ENCODE measurements around the gene LIMS1. TPM values are rescaled to one million over a fixed set of nuclear protein-coding genes. Genes with fewer than 3 reads are reported as not detected.

Gene LIMS1
- total and polyA plus RNA-seq, 2 donors (not counting 1 experiment from before 2014, with no cell fraction given), result 14.0 to 22.1 TPM

DNA sequence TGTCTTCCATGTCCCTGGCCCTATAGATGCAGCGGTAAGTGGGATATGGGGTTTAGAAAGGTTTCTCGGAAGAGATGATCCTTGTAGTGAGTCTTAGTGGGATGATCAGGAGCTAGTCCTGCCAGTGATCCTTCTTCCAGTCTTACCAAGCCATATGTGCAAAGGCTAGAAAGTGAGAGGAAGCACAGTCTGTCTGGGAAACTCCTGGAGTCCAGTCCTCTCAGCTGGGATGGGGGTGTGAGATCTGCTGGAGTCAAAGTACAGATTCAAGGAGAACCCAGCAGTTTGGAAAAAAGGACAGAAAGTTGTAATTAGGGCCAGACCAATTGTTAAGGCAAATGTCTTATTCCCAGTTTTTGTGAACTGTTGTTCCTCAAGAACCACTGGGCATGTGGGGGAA lies 83.3 kb downstream of the LIMS1 start:
- Mint-ChIP-seq H3K4me1 (peaks cover 79% of the 10 kb centered on the region), H3K9me3 (ENCODE audit: insufficient read depth) (no peaks in the 10 kb centered on the region), H3K4me3 (no peak overlapping the region), H3K27ac (peak overlapping the region; percentile 32), H3K27me3 (no peaks in the 10 kb centered on the region)
- DNase-seq (no peak), ATAC-seq (ENCODE audit: low read depth) (no peak)
- CTCF ChIA-PET, result interaction anchor here (0.6 to 15.4 kb wide), 4 partner anchors 9 to 33 kb away, joined by 3 to 290 read pairs (median 14); no protein-coding TSS in a partner anchor
- H4K20me1 ChIP-seq (ENCODE audit: control insufficient read depth, insufficient read depth, low read length, poor library complexity, severe bottlenecking), result peaks cover 4% of the 10 kb centered on the region
- POLR2A ChIA-PET, result no interaction called here
- no peak overlapping the region for H3K4me2 ChIP-seq (replicated peaks; ENCODE audit: low read depth, low read length, poor library complexity, severe bottlenecking)
- no peak overlapping the region for H3K27ac ChIP-seq (ENCODE audit: low read length in 2 of 2)
- 100% methylated on average over 1 of the region's 2 CpGs for WGBS (ENCODE audit: insufficient coverage)
- peaks cover 81 to 86% of the 10 kb centered on the region in 2 donors for H3K4me1 ChIP-seq (ENCODE audit: control insufficient read depth in 2 of 2, insufficient read depth in 2 of 2, low read length in 2 of 2)
- H3K36me3 ChIP-seq (replicated peaks in 1 of 2; ENCODE audit: control extremely low read depth in 1 of 2, control insufficient read depth in 1 of 2, extremely low read depth in 1 of 2, insufficient read depth in 2 of 2, low read length in 1 of 2), result no peaks in the 10 kb centered on the region
- intact Hi-C loops (cut with micrococcal nuclease), result no loop called here
- TF ChIP-seq, protein P1, sequence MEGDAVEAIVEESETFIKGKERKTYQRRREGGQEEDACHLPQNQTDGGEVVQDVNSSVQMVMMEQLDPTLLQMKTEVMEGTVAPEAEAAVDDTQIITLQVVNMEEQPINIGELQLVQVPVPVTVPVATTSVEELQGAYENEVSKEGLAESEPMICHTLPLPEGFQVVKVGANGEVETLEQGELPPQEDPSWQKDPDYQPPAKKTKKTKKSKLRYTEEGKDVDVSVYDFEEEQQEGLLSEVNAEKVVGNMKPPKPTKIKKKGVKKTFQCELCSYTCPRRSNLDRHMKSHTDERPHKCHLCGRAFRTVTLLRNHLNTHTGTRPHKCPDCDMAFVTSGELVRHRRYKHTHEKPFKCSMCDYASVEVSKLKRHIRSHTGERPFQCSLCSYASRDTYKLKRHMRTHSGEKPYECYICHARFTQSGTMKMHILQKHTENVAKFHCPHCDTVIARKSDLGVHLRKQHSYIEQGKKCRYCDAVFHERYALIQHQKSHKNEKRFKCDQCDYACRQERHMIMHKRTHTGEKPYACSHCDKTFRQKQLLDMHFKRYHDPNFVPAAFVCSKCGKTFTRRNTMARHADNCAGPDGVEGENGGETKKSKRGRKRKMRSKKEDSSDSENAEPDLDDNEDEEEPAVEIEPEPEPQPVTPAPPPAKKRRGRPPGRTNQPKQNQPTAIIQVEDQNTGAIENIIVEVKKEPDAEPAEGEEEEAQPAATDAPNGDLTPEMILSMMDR (IDR thresholded peaks at IDR 0.05), result no peak
- no peak for TF ChIP-seq EZH2 (IDR thresholded peaks at IDR 0.05; ENCODE audit: borderline replicate concordance, insufficient read depth, low read depth, low read length, poor library complexity, severe bottlenecking)
- no peak overlapping the region for H3K4me3 ChIP-seq (ENCODE audit: control extremely low read depth in 1 of 5, extremely low read depth in 1 of 5, insufficient read depth in 1 of 5, low read depth in 2 of 5, low read length in 4 of 5)
- H3K9ac ChIP-seq (ENCODE audit: low read length), result no peak overlapping the region
- no peak overlapping the region for H2AFZ ChIP-seq (ENCODE audit: insufficient read depth, low read depth, low read length, poor library complexity, severe bottlenecking)
- no peaks in the 10 kb centered on the region for H3K9me3 ChIP-seq (ENCODE audit: control extremely low read depth in 1 of 3, control insufficient read depth in 2 of 3, insufficient read depth in 1 of 3, low read length in 2 of 3)
- no peaks in the 10 kb centered on the region for H3K27me3 ChIP-seq (replicated peaks in 1 of 4; ENCODE audit: control extremely low read depth in 1 of 4, control insufficient read depth in 3 of 4, insufficient read depth in 4 of 4, low read length in 3 of 4)
- peaks cover 42% of the 10 kb centered on the region for H3K79me2 ChIP-seq (ENCODE audit: control insufficient read depth, insufficient read depth, low read length)

DNA sequence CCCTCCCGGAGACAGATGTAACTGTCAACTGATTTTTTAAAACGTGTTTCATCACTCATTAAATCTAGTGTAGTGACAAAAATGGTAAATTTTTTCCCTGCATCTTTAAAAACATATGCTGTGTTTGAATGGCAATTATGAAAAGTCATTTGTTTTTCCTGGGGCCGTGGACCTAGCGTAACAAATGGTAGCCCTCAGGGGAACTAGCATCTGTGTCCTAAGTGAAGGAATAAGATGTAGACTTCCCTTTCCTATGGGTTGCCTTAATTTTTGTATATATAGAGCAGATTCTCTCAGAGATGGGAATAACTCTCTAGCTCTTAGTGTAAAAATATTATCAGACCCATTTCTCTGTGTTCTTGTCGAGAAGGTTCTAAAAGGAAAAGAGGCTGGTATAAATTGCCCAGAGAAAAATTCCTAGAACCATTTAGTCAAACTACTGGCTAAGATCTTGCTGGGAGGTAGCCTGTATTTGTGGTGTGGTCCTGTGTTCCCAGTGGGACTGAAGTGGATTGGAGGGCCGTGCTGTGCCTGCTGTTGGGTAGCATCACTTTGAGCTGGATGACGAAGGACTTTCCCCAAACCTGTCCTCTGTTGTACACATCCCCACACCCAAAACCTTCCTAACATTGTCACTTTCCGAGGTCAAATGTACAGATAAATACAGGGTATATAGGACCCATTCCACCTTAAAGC lies 85.8 kb downstream of the LIMS1 start:
- POLR2A ChIA-PET, result interaction anchor here (0.8 kb wide), 1 partner anchor 9 kb away, joined by 3 read pairs; no protein-coding TSS in a partner anchor
- peak overlapping the region; percentile 82 for H3K27ac Mint-ChIP-seq
- no peaks in the 10 kb centered on the region for H3K27me3 Mint-ChIP-seq
- H4K20me1 ChIP-seq (ENCODE audit: control insufficient read depth, insufficient read depth, low read length, poor library complexity, severe bottlenecking), result no peaks in the 10 kb centered on the region
- CTCF ChIA-PET, result interaction anchor here (1.1 to 15.4 kb wide), 7 partner anchors 8 to 36 kb away, joined by 4 to 290 read pairs (median 9); no protein-coding TSS in a partner anchor
- H3K9me3 ChIP-seq (ENCODE audit: control extremely low read depth in 1 of 3, control insufficient read depth in 2 of 3, insufficient read depth in 1 of 3, low read length in 2 of 3), result no peaks in the 10 kb centered on the region
- peak overlapping the region; percentile 58 to 69 for H3K27ac ChIP-seq (ENCODE audit: low read length in 2 of 2)
- no peak overlapping the region for H3K4me3 ChIP-seq (ENCODE audit: control extremely low read depth in 1 of 5, extremely low read depth in 1 of 5, insufficient read depth in 1 of 5, low read depth in 2 of 5, low read length in 4 of 5)
- H3K4me1 Mint-ChIP-seq, result peaks cover 59% of the 10 kb centered on the region
- no peaks in the 10 kb centered on the region for H3K36me3 ChIP-seq (replicated peaks in 1 of 2; ENCODE audit: control extremely low read depth in 1 of 2, control insufficient read depth in 1 of 2, extremely low read depth in 1 of 2, insufficient read depth in 2 of 2, low read length in 1 of 2)
- WGBS (ENCODE audit: insufficient coverage), result 50% methylated on average over 2 of the region's 8 CpGs
- DNase-seq, result no peak
- no peaks in the 10 kb centered on the region for H3K27me3 ChIP-seq (replicated peaks in 1 of 4; ENCODE audit: control extremely low read depth in 1 of 4, control insufficient read depth in 3 of 4, insufficient read depth in 4 of 4, low read length in 3 of 4)
- H3K4me1 ChIP-seq (ENCODE audit: control insufficient read depth in 2 of 2, insufficient read depth in 2 of 2, low read length in 2 of 2), result peaks cover 62 to 64% of the 10 kb centered on the region in 2 donors
- peak overlapping the region; percentile 69 for H3K4me2 ChIP-seq (replicated peaks; ENCODE audit: low read depth, low read length, poor library complexity, severe bottlenecking)
- no peak overlapping the region for H3K9ac ChIP-seq (ENCODE audit: low read length)
- H3K79me2 ChIP-seq (ENCODE audit: control insufficient read depth, insufficient read depth, low read length), result peaks cover 37% of the 10 kb centered on the region
- no peak overlapping the region for H2AFZ ChIP-seq (ENCODE audit: insufficient read depth, low read depth, low read length, poor library complexity, severe bottlenecking)
- TF ChIP-seq, protein P1 (IDR thresholded peaks at IDR 0.05), result no peak
- no peak for TF ChIP-seq EZH2 (IDR thresholded peaks at IDR 0.05; ENCODE audit: borderline replicate concordance, insufficient read depth, low read depth, low read length, poor library complexity, severe bottlenecking)
- peak overlapping the region; percentile 37 for H3K4me3 Mint-ChIP-seq
- H3K9me3 Mint-ChIP-seq (ENCODE audit: insufficient read depth), result no peaks in the 10 kb centered on the region
- intact Hi-C loops (cut with micrococcal nuclease), result no loop called here
- ATAC-seq (ENCODE audit: low read depth), result no peak

All from B cell (primary cell).